RWPE2 (cell line): Measurements from ENCODE around the gene CLMN.

Experiments
- ATAC-seq: fragments of 200-7000 bp; cut with Tn5 transposase; 3 replicates; pipeline ENCODE4 v1.9.1; 2021; ENCODE audit warnings: low read depth
- DNase-seq: peaks from one replicate; pipeline ENCODE4 v3.0.0-alpha.2; 2020; ENCODE audit warnings: low spot score
- H3K27ac ChIP-seq: fragments of 450-650 bp; 2 replicates; pipeline ENCODE4 v1.5.1; 2017; ENCODE audit warnings: mild to moderate bottlenecking; ENCODE audit not compliant: poor library complexity, severe bottlenecking
- H3K27me3 ChIP-seq: fragments of 250-450 bp; sonication (Bioruptor Pico); 2 replicates; pipeline ENCODE4 v1.5.1; 2021; ENCODE audit warnings: mild to moderate bottlenecking, moderate library complexity; ENCODE audit not compliant: insufficient read depth, poor library complexity, severe bottlenecking
- H3K36me3 ChIP-seq: fragments of 250-450 bp; sonication (Bioruptor Pico); 2 replicates; pipeline ENCODE4 v1.5.1; 2020; ENCODE audit warnings: low read depth, mild to moderate bottlenecking, moderate library complexity
- H3K4me1 ChIP-seq: fragments of 250-450 bp; sonication (Bioruptor Pico); 2 replicates; pipeline ENCODE4 v1.5.1; 2021; ENCODE audit warnings: mild to moderate bottlenecking, moderate library complexity; ENCODE audit not compliant: insufficient read depth, poor library complexity, severe bottlenecking
- H3K4me3 ChIP-seq: fragments of 250-450 bp; sonication (Bioruptor Pico); 2 replicates; pipeline ENCODE4 v1.5.1; 2021; ENCODE audit warnings: mild to moderate bottlenecking, moderate library complexity; ENCODE audit not compliant: severe bottlenecking
- H3K9me3 ChIP-seq: fragments of 250-450 bp; sonication (Bioruptor Pico); 2 replicates; pipeline ENCODE4 v1.5.1; 2021; ENCODE audit warnings: mild to moderate bottlenecking, moderate library complexity; ENCODE audit not compliant: severe bottlenecking
- CTCF ChIP-seq: fragments of 450-650 bp; IDR thresholded peaks from one replicate; pipeline ENCODE4 v1.5.1; 2017; ENCODE audit warnings: mild to moderate bottlenecking, moderate library complexity; ENCODE audit not compliant: poor library complexity, severe bottlenecking

CLMN gene

GRCh38 chr14:95261616-95262510 is 57.8 kb downstream of the CLMN start:
- no peak for TF ChIP-seq CTCF
- peak overlapping the region; percentile 1 for H3K27ac ChIP-seq
- peaks cover 28% of the 10 kb centered on the region for H3K4me1 ChIP-seq
- peaks cover 5% of the 10 kb centered on the region for H3K9me3 ChIP-seq
- H3K36me3 ChIP-seq, result peaks cover 6% of the 10 kb centered on the region; the same call in 1 of the 2 replicates
- ATAC-seq (no peak), DNase-seq (no peak)
- H3K4me3 ChIP-seq, result no peak overlapping the region
- no peaks in the 10 kb centered on the region for H3K27me3 ChIP-seq

- H3K27me3 ChIP-seq, result no peaks in the 10 kb centered on the region
- DNase-seq (no peak), ATAC-seq (no peak)
- peaks cover 24% of the 10 kb centered on the region for H3K4me1 ChIP-seq
- no peak overlapping the region for H3K4me3 ChIP-seq
- no peaks in the 10 kb centered on the region for H3K36me3 ChIP-seq
- TF ChIP-seq CTCF, result no peak
- no peaks in the 10 kb centered on the region for H3K9me3 ChIP-seq
- H3K27ac ChIP-seq, result no peak overlapping the region
These were observed 59.0 kb downstream of the CLMN start for GRCh38 chr14:95260537-95261361.

GRCh38 chr14:95258754-95259593 is 60.7 kb downstream of the CLMN start:
- H3K4me3 ChIP-seq, result no peak overlapping the region
- DNase-seq (no peak), ATAC-seq (0 out of 3 replicates have a peak, but pooled peaks have one; percentile 18)
- H3K4me1 ChIP-seq, result peaks cover 22% of the 10 kb centered on the region
- no peak overlapping the region for H3K27ac ChIP-seq
- no peak for TF ChIP-seq CTCF
- no peaks in the 10 kb centered on the region for H3K9me3 ChIP-seq
- no peaks in the 10 kb centered on the region for H3K36me3 ChIP-seq
- H3K27me3 ChIP-seq, result no peaks in the 10 kb centered on the region

- H3K27me3 ChIP-seq, result no peaks in the 10 kb centered on the region
- H3K9me3 ChIP-seq, result no peaks in the 10 kb centered on the region
- no peak for TF ChIP-seq CTCF
- H3K36me3 ChIP-seq, result no peaks in the 10 kb centered on the region
- H3K4me3 ChIP-seq, result no peak overlapping the region
- H3K27ac ChIP-seq, result no peak overlapping the region
- ATAC-seq (no peak), DNase-seq (no peak)
- peaks cover 22% of the 10 kb centered on the region for H3K4me1 ChIP-seq
These were observed 61.6 kb downstream of the CLMN start for GRCh38 chr14:95258156-95258555.
